CD4-positive, alpha-beta T cell treated with Interleukin-10 for 1 hour (primary cell): ENCODE results near the gene RPRML.
"Not testable (repeated sequence)": the region's sequence is repeated elsewhere in the genome, so short reads cannot be mapped to it uniquely, and the experiment has no call there.

Experiments
- DNase-seq: peaks from one replicate; pipeline ENCODE4 v3.0.0-alpha.2; 2020

The RPRML gene

GRCh38 chr17:46975287-46975686, 3.8 kb downstream of the RPRML start:
- DNase-seq, result no peak

GRCh38 chr17:46974086-46974485, 5.0 kb downstream of the RPRML start:
- no peak for DNase-seq

GRCh38 chr17:46972346-46972745, 6.7 kb downstream of the RPRML start:
- no peak for DNase-seq

- DNase-seq, result no peak
Observed at GRCh38 chr17:46971647-46972300, 7.3 kb downstream of the RPRML start.

GRCh38 chr17:46968896-46969295, 10.2 kb downstream of the RPRML start:
- DNase-seq, result no peak

GRCh38 chr17:46968224-46968834, 10.7 kb downstream of the RPRML start:
- no peak for DNase-seq

- no peak for DNase-seq
Observed at GRCh38 chr17:46964315-46965265, 14.5 kb downstream of the RPRML start.

GRCh38 chr17:46963571-46963970, 15.5 kb downstream of the RPRML start:
- no peak for DNase-seq

GRCh38 chr17:46962374-46962790, 16.7 kb downstream of the RPRML start:
- no peak for DNase-seq

GRCh38 chr17:46960152-46960551, 18.9 kb downstream of the RPRML start:
- DNase-seq, result no peak

- DNase-seq, result no peak
Observed at GRCh38 chr17:46958041-46958591, 20.9 kb downstream of the RPRML start.

- not testable (repeated sequence) for DNase-seq
Observed at GRCh38 chr17:46953191-46953590, 25.9 kb downstream of the RPRML start.

GRCh38 chr17:46952115-46952514, 26.9 kb downstream of the RPRML start:
- no peak for DNase-seq

GRCh38 chr17:46951706-46952105, 27.3 kb downstream of the RPRML start:
- DNase-seq, result no peak

GRCh38 chr17:46950997-46951621, 27.9 kb downstream of the RPRML start:
- DNase-seq, result no peak

GRCh38 chr17:46950342-46950996, 28.6 kb downstream of the RPRML start:
- no peak for DNase-seq

- no peak for DNase-seq
Observed at GRCh38 chr17:46949291-46950174, 29.5 kb downstream of the RPRML start.

GRCh38 chr17:46948544-46948943, 30.5 kb downstream of the RPRML start:
- no peak for DNase-seq

- no peak for DNase-seq
Observed at GRCh38 chr17:46947216-46947615, 31.8 kb downstream of the RPRML start.

- DNase-seq, result no peak
Observed at GRCh38 chr17:46944931-46945330, 34.1 kb downstream of the RPRML start.
